HG02678 (cell line): ENCODE measurements around the gene CYP4F2.
"Not testable (repeated sequence)": the region's sequence is repeated elsewhere in the genome, so short reads cannot be mapped to it uniquely, and the experiment has no call there.

Experiments
- ATAC-seq: cut with Tn5 transposase; IDR thresholded peaks from one replicate; pipeline ENCODE4 v1.9.1; 2021; ENCODE audit warnings: mild to moderate bottlenecking, moderate library complexity; ENCODE audit not compliant: unreplicated experiment

The CYP4F2 gene

DNA sequence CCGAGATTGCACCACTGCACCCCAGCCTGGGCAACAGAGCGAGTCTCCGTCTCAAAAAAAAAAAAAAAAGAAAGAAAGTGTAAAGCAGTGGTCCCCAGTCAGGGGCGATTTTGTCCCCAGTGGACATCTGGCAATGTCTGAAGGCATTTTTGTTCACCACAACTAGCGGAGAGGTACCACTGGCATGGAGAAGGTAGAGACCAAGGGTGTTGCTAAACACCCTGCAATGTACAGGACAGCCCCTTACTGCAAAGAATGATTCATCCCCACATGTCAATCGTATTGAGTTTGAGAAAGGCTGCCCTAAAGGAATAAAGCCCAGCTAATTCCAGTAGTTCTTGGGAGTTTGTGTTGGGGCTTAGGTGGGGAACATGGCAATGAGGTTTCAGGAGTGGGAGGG lies 38.7 kb downstream of the CYP4F2 start:
- no peak for ATAC-seq

GRCh38 chr19:15850385-15850784 lies 47.5 kb downstream of the CYP4F2 start:
- no peak for ATAC-seq

DNA sequence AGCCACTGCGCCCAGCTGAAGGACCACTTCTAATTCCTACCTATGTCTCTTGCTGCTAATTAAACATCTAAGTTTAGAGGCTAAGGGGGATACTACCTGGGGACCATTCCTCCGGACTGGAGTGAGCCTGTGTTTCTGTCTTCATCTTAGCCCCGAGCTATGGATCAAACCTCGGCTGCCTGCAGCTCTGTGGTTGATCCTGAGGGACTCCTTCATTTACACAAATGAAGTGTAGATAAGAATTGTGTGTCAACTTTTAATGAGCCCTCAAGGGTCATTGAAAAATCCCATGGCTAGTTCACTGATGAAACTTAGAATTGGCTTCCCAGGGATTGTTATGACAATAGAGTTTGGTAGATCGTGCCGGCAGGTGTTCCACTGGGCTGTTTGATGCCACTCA lies 51.0 kb downstream of the CYP4F2 start:
- no peak for ATAC-seq

DNA sequence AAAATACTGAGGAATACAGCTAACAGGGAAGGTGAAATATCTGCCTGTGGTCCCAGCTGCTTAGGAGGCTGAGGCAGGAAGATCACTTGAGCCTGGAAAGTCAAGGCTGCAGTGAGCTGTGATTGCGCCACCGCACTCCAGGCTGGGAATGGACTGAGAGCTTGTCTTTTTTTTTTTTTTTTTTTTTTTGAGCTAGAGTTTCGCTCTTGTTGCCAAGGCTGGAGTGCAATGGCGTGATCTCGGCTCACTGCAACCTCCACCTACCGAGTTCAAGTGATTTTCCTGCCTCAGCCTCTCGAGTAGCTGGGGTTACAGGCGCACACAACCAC lies 54.0 kb downstream of the CYP4F2 start:
- ATAC-seq, result not testable (repeated sequence)

DNA sequence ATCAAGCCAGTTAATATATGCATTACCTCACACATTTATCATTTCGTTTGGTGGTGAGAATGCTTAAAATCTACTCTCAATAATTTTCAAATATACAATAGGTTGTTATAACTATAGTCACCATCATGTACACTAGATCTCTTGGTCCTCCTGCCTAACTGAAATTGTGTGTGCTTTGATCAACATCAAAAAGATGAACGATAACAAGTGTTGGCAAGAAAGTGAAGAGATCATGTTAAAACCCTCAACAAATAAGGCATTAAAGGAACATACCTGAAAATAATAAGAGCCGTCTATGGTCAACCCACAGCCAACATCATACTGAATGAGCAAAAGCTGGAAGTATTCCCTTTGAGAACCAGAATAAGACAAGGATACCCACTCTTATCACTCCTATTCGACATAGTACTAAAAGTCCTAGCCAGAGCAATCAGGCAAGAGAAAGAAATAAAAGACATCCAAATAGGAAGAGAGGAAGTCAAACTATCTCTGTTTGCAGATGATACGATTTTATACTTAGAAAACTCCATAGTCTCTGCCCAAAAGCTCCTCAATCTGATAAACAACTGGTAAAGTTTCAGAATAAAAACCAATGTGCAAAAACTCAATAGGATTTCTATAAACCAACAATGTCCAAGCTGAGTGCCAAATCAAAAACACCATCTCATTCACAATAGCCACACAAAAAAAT lies 54.5 kb downstream of the CYP4F2 start:
- ATAC-seq, result no peak

DNA sequence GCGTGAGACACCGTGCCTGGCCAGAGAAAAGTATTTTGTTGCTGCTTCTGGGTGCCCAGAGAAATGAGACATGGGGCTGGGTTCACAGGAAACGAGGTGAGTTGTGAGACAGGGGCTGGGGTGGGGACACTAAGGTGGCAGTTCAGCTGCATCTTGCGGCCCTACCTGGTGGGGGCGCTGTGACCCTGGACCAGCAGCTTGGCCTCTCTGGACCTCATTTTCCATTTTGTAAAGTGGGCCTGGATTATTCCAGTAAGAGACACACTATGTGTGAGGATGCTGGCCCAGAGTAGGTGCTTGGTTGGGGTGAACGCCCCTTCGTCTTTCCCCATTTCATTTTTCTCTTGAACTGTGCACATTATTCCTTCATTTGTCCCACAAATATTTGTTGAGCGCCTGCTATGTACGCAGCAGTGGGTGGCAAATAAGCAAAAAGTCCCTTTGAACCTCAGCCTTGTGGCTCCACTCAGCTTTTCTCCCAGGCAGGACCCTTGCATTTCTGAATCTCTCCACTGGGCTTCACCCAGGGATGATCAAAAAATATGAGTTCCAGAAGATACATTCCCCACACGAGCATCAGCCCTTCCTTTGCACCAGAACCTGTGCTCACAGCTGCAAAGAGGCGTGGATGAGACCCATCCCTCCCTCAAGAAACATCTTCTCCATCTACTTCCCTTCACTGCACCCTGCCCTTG lies 55.9 kb downstream of the CYP4F2 start:
- no peak for ATAC-seq

GRCh38 chr19:15840833-15841232 lies 57.0 kb downstream of the CYP4F2 start:
- ATAC-seq, result no peak

- ATAC-seq, result not testable (repeated sequence)
Observed at GRCh38 chr19:15839888-15840287, 58.0 kb downstream of the CYP4F2 start.

DNA sequence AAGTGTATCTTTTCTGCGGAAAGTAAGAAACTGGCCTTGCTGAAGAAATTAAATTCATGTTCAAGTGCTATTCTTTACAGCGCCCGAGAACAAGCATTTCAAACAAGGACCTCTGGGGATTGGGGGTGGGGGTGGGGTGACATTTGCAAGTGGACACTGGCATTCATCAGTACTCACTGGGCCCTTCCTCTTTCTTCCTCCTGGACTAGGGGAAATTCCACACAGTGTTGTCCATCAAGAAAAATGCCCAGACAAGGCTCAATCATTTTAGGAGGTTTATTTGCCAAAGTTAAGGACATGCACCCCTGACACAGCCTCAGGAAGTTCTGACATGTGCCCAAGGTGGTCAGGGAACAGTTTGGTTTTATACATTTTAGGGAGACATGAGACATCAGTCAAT lies 59.5 kb downstream of the CYP4F2 start:
- ATAC-seq, result no peak

GRCh38 chr19:15837221-15837731 lies 60.6 kb downstream of the CYP4F2 start:
- ATAC-seq, result no peak

GRCh38 chr19:15836330-15837220 lies 61.3 kb downstream of the CYP4F2 start:
- ATAC-seq, result peak; percentile 96

DNA sequence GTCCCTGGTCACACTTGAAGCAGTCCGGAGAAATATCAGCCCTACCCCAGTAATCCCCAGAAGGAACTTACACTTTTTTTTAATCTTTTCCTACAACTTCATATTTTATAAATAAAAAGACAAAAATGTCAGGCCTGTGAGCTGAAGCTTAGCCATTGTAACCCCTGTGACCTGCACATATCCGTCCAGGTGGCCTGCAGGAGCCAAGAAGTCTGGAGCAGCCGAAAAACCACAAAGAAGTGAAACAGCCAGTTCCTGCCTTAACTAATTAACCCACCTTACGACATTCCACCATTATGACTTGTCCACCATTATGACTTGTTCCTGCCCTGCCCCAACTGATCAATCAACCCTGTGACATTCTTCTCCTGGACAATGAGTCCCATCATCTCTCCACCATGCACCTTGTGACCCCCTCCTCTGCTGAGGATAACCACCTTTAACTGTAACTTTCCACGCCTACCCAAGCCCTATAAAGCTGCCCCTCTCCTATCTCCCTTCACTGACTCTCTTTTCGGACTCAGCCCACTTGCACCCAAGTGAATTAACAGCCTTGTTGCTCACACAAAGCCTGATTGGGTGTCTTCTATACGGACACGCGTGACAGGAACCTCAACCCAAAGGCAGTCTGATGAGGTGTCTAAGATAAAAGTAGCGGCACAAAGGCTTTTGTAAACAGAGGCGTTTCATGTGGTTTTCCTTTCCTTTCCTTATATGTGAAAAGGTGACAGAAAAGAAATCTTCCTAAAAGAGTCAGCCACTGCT lies 62.1 kb downstream of the CYP4F2 start:
- ATAC-seq, result not testable (repeated sequence)

DNA sequence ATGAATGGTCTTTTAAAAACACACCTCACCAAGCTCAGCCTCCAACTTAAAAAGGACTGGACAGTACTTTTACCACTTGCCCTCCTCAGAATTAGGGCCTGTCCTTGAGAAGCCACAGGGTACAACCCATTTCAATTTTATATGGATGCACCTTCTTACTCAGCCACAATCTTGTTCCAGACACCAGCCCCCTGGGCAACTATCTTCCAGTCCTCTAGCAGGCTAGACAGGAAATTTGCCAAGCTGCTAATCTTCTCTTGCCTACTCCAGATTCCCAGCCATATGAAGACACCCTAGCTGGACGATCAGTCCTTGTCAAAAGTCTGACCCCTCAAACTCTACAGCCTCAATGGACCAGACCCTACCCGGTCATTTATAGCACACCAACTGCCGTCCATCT lies 63.6 kb downstream of the CYP4F2 start:
- ATAC-seq, result not testable (repeated sequence)

- no peak for ATAC-seq
Observed at GRCh38 chr19:15831626-15832025, 66.2 kb downstream of the CYP4F2 start.

GRCh38 chr19:15829786-15830185 lies 68.1 kb downstream of the CYP4F2 start:
- ATAC-seq, result no peak

- ATAC-seq, result no peak
Observed at GRCh38 chr19:15829306-15829698, 68.6 kb downstream of the CYP4F2 start.

DNA sequence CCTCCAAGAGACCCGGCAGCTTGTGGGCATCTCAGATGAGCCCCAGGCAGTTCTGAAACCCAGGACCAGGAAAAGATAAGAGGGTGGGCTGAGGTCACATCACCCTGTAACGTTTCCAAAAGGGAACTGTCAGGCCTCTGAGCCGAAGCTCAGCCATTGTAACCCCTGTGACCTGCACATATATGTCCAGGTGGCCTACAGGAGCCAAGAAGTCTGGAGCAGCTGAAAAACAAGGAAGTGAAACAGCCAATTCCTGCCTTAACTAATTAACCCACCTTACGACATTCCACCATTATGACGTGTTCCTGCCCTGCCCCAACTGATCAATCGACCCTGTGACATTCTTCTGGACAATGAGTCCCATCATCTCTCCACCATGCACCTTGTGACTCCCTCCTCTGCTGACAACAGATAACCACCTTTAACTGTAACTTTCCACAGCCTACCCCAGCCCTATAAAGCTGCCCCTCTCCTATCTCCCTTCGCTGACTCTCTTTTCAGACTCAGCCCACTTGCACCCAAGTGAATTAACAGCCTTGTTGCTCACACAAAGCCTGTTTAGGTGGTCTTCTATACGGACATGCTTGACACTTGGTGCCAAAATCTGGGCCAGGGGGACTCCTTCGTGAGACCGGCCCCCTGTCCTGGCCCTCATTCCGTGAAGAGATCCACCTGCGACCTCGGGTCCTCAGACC lies 69.1 kb downstream of the CYP4F2 start:
- not testable (repeated sequence) for ATAC-seq

GRCh38 chr19:15828121-15828610 lies 69.7 kb downstream of the CYP4F2 start:
- no peak for ATAC-seq
